HG03280 (cell line): ENCODE results near the gene CRTC2.

Source experiments
- ATAC-seq: cut with Tn5 transposase; IDR thresholded peaks from one replicate; pipeline ENCODE4 v1.9.1; 2021; ENCODE audit warnings: mild to moderate bottlenecking, moderate library complexity; ENCODE audit not compliant: unreplicated experiment

CRTC2 gene

DNA sequence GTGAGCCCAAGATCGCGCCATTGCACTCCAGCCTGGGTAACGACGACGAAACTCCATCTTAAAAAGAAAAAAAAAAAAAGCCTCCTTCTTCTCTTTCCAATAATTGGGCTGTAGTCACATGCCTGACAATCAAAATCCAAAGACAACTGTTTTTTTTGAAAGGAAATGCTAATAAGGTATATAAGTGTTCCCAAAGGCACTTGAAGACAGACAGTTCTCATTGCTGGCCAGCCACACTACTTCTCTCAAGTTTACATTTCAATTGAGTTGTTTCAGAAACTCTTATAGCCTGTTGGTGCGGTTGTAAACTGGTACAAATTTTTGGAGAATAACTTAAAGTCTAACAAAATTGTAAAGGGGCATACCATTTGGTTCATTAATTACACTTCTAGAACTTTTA lies 58.9 kb downstream of the CRTC2 start:
- ATAC-seq = no peak
